Epithelial cell of esophagus (primary cell): ENCODE data around the gene FBLN1.

ENCODE experiments used
- DNase-seq: peaks from one replicate; pipeline ENCODE4 v3.0.0; 2010; ENCODE audit warnings: low read depth
- H3K4me3 ChIP-seq: 2 replicates; pipeline ENCODE4 v1.5.1; 2011; ENCODE audit warnings: mild to moderate bottlenecking, low read length, control low read depth
- CTCF ChIP-seq: IDR thresholded peaks from 2 replicates; pipeline ENCODE4 v1.5.1; 2011; ENCODE audit warnings: low read depth, mild to moderate bottlenecking, low read length, control low read depth, inconsistent platforms; ENCODE audit not compliant: insufficient read depth; ENCODE audit errors: missing control alignments

The FBLN1 gene

GRCh38 chr22:45631140-45631840 is 128.6 kb downstream of the FBLN1 start:
- H3K4me3 ChIP-seq: no peak overlapping the region
- DNase-seq: no peak
- TF ChIP-seq CTCF: no peak

- no peak overlapping the region for H3K4me3 ChIP-seq
- no peak for DNase-seq
- no peak for TF ChIP-seq CTCF
Observed at GRCh38 chr22:45631841-45632238, 129.2 kb downstream of the FBLN1 start.

- DNase-seq: no peak
- no peak for TF ChIP-seq CTCF
- H3K4me3 ChIP-seq: no peak overlapping the region
Observed at GRCh38 chr22:45632791-45633515, 130.3 kb downstream of the FBLN1 start.

GRCh38 chr22:45636683-45637082 is 134.0 kb downstream of the FBLN1 start:
- H3K4me3 ChIP-seq: no peak overlapping the region
- DNase-seq: no peak
- TF ChIP-seq CTCF: no peak

GRCh38 chr22:45638197-45638596 is 135.5 kb downstream of the FBLN1 start:
- no peak for TF ChIP-seq CTCF
- no peak for DNase-seq
- H3K4me3 ChIP-seq: no peak overlapping the region

GRCh38 chr22:45638834-45639746 is 136.4 kb downstream of the FBLN1 start:
- no peak overlapping the region for H3K4me3 ChIP-seq
- peak; percentile 71 for DNase-seq
- no peak for TF ChIP-seq CTCF
